HepG2 (cell line): Measurements from ENCODE around the gene C18orf63.

Source experiments
- ELF1 ChIP-seq: sonication (generic); formaldehyde crosslinking; IDR thresholded peaks from 2 replicates; pipeline ENCODE4 v1.4.0; 2020; ENCODE audit warnings: missing genetic modification reagents
- EZH2 ChIP-seq: conservative IDR thresholded peaks from 2 replicates; pipeline ENCODE4 v1.6.1; 2012; ENCODE audit warnings: mild to moderate bottlenecking, low read depth, low read length, moderate library complexity
- JUN ChIP-seq: sonication (generic); formaldehyde crosslinking; IDR thresholded peaks from 2 replicates; pipeline ENCODE4 v1.4.0; 2020; ENCODE audit warnings: mild to moderate bottlenecking, missing genetic modification reagents
- MIXL1 ChIP-seq: IDR thresholded peaks from 2 replicates; pipeline ENCODE4 v1.6.1; 2016
- SRF ChIP-seq: IDR thresholded peaks from 2 replicates; pipeline ENCODE4 v1.6.1; 2011; ENCODE audit warnings: mild to moderate bottlenecking, low read depth, low read length, moderate library complexity
- ZNF180 ChIP-seq: sonication (generic); formaldehyde crosslinking; IDR thresholded peaks from 2 replicates; pipeline ENCODE4 v1.4.0; 2020; ENCODE audit warnings: low read depth, missing genetic modification reagents, borderline replicate concordance
- ZNF768 ChIP-seq: sonication (generic); formaldehyde crosslinking; IDR thresholded peaks from 2 replicates; pipeline ENCODE4 v1.4.0; 2020; ENCODE audit warnings: missing genetic modification reagents
- TF ChIP-seq, protein P1 (sequence below): IDR thresholded peaks from 2 replicates; pipeline ENCODE4 v1.6.1; 2012; ENCODE audit warnings: low read length, improper control_type of control experiment
- TF ChIP-seq, protein P2 (sequence below): sonication (generic); formaldehyde crosslinking; IDR thresholded peaks from 2 replicates; pipeline ENCODE4 v1.5.0; 2020; ENCODE audit warnings: mild to moderate bottlenecking, missing genetic modification reagents, moderate library complexity

DNA sequence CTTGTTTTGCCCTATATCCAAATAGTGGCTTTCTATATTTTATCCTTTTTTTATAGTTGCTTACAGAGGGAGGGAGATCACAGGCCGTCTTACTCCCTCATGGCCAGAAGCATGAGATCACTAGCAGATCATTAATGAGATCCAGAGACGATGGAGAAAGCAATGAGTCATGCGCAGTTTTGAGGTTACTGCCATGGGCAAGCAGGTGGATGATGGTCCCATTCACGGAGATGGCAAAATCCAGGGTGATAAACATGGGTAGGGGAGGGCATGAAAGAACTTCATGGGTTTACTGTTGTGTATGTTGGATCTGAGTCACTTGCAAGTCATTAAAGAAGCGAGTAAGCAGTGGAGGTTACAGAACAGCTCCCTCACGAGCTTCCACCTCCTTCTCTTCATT is 60.4 kb downstream of the C18orf63 start:
- TF ChIP-seq JUN (CRISPR knock-in tag) (no peak), ZNF180 (no peak), MIXL1 (CRISPR knock-in tag) (no peak), ZNF768 (CRISPR knock-in tag) (no peak), ELF1 (CRISPR knock-in tag) (no peak), SRF (no peak), EZH2 (no peak)
- TF ChIP-seq, protein P1, sequence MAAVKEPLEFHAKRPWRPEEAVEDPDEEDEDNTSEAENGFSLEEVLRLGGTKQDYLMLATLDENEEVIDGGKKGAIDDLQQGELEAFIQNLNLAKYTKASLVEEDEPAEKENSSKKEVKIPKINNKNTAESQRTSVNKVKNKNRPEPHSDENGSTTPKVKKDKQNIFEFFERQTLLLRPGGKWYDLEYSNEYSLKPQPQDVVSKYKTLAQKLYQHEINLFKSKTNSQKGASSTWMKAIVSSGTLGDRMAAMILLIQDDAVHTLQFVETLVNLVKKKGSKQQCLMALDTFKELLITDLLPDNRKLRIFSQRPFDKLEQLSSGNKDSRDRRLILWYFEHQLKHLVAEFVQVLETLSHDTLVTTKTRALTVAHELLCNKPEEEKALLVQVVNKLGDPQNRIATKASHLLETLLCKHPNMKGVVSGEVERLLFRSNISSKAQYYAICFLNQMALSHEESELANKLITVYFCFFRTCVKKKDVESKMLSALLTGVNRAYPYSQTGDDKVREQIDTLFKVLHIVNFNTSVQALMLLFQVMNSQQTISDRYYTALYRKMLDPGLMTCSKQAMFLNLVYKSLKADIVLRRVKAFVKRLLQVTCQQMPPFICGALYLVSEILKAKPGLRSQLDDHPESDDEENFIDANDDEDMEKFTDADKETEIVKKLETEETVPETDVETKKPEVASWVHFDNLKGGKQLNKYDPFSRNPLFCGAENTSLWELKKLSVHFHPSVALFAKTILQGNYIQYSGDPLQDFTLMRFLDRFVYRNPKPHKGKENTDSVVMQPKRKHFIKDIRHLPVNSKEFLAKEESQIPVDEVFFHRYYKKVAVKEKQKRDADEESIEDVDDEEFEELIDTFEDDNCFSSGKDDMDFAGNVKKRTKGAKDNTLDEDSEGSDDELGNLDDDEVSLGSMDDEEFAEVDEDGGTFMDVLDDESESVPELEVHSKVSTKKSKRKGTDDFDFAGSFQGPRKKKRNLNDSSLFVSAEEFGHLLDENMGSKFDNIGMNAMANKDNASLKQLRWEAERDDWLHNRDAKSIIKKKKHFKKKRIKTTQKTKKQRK = no peak
- TF ChIP-seq, protein P2, sequence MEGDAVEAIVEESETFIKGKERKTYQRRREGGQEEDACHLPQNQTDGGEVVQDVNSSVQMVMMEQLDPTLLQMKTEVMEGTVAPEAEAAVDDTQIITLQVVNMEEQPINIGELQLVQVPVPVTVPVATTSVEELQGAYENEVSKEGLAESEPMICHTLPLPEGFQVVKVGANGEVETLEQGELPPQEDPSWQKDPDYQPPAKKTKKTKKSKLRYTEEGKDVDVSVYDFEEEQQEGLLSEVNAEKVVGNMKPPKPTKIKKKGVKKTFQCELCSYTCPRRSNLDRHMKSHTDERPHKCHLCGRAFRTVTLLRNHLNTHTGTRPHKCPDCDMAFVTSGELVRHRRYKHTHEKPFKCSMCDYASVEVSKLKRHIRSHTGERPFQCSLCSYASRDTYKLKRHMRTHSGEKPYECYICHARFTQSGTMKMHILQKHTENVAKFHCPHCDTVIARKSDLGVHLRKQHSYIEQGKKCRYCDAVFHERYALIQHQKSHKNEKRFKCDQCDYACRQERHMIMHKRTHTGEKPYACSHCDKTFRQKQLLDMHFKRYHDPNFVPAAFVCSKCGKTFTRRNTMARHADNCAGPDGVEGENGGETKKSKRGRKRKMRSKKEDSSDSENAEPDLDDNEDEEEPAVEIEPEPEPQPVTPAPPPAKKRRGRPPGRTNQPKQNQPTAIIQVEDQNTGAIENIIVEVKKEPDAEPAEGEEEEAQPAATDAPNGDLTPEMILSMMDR (CRISPR knock-in tag) = no peak
